ENCODE results near the gene CEP72.

GRCh38 chr5:668283-668995 is 56.3 kb downstream of the CEP72 start:
- TF ChIP-seq CTCF (IDR thresholded peaks at IDR 0.05), result no peak
- TF ChIP-seq REST (IDR thresholded peaks at IDR 0.05; ENCODE audit: insufficient read depth in 1 of 2, low read depth in 2 of 2, low read length in 1 of 2), result no peak
- TF ChIP-seq POLR2AphosphoS5 (IDR thresholded peaks at IDR 0.05; ENCODE audit: low read depth, low read length), result no peak
- no peak for TF ChIP-seq TCF7L2 (IDR thresholded peaks at IDR 0.05; ENCODE audit: low read depth, low read length)
- TF ChIP-seq SIN3A (IDR thresholded peaks at IDR 0.05; ENCODE audit: borderline replicate concordance, insufficient read depth, low read depth, low read length), result no peak
